ENCODE data around the gene ZNF594.
"Not testable (repeated sequence)": the region's sequence is repeated elsewhere in the genome, so short reads cannot be mapped to it uniquely, and the experiment has no call there.

The ZNF594 gene

DNA sequence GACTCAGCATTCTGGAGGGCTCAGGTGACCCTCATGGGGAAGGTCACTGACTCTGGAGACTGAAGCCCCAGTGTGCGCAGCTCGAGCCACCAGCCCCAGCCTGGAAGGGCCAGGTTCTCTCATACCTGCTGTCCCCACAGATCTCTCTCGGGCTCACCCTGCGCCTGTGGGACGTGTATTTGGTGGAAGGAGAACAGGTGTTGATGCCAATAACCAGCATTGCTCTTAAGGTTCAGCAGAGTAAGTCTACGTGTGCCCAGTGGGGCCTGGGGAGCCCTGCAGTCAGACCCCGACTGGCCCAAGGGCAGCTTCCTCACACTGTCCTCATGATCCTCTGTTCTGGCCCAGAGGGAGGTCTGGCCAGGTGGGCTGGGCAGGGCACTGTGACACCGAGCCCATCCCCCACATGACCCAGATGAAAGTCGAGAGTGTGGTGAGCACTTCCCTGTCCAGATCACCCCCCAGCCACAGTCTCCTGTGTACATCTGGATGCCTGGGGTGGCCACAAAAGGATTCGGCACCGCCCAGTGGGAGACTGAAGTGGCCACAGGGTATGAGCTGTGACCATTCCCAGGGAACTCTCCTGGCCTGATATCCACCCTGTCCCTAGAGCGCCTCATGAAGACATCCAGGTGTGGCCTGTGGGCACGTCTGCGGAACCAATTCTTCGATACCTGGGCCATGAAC is 54.0 kb downstream of the ZNF594 start:
- DNase-seq: not testable (repeated sequence)

DNA sequence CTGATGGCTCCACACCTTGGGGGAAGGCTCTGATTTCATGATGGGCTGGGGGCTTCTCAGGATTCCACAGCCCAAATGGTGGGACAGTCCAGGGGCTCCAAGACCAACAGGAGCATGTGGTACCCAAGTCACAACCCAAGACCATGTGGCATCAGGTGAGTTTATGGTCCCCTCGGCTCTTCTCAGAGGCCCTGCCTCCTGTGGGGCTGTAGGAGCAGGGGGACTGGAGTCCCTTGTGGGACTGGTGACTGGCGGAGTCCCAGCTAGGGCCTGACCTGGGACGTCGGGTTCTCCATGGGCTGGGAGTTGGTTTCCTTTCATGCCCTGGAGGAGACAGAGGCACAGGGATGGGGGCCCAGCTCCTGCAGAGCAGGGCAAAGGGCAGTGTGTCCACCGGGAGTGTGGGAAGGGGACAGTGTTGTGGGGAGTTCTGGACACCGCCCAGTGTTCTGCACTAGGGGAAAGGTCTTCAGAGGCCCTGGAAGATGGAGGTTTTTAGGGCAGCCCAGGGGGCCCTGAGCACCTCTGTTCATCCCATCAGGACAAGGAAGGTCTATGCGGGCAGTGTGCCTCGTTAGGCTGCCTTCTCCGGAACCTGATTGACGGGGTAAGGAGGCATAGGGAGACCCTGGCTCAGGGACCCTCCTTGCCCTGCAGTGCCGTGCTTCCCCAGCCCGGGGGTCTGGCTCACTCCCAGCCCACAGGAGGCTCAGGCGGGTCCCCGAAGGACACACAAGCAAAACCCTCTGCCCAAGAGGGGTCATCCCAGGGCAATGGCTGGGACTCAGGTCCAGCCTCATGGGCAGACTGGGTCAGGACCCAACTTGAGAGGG is 54.9 kb downstream of the ZNF594 start:
- not testable (repeated sequence) for DNase-seq

DNA sequence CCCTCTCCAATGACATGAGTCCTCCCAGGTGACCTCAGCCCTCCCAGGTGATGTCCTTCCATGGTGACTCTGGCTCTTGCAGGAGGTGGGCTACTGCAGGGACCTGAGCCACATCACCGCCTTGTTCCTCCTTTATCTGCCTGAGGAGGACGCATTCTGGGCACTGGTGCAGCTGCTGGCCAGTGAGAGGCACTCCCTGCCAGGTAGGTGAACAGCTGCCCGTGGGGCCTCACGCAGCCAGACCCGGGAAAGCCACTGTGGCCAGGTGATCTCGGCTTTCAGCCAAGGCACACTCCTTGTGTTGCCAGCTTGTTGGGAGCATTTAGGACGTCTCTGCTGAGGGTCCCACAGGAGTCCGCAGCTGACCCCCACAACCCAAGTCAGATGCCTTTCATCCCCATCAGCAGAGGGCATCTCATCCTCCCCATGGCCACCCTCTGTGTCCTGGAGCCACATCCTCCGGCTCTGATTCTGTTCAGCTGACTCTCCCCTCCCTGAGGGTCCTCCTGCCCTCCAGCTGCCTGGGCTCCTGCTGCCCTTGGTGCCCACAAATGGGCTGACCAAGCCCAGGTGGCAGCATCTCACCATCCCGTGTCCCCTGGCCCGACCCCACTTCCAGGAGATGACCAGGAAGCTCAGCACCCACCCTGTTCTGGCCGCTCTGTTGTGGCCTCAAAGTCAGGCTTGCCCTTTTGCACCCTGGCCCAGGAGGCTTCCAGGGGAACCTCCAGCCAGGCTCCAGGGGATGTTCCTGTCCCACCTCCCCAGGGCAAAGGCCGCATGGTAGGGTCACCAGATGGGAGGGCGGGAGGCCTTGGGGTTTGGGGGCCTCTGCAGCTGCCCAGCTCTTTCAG is 55.7 kb downstream of the ZNF594 start:
- no peak for DNase-seq

DNA sequence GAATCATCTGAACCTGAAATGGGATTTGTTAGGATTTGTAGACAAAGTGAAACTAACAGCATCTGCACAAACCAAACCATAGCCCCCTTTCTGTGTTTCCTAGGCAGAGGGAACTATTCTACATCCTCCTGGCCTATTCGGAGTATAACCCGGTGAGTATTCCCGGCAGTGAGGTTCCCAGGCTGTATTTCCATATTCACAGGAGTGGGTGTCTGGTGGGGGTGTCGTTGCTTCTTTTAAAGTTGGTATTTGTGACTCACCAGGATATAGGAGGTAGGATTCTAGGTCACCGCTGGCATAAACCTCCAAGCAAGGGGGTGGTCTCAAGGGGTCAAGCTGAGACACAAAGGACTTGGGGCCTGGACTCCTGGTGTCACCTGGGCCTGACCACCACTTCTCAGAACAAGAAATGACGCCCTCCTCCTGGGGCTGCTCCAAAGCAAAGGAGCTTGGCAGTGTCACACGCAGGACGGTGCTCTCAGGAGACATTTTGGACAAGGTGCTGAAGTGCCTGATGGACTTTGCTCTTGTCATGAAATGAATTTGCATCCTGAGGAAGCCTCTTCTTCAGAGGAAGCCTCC is 56.4 kb downstream of the ZNF594 start:
- DNase-seq: not testable (repeated sequence)

DNA sequence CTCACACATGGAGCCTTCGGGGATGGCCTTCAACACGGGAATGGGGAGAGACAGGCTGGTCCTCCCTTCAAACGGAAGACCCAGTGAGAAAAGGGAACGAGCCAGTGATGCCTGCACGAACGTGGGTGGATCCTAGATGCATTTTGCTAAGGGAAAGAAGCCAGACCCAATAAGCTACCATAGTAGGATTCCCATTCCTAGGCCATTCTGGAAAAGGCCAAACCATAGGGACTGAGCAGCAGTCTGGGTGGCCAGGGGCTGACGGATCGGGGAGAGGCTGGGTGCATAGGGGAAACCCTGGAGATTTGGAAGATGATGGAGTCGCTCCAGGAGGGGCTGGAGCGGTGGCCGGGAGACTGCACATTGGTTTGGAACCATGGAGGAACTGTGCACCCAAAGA is 57.1 kb downstream of the ZNF594 start:
- not testable (repeated sequence) for DNase-seq

DNA sequence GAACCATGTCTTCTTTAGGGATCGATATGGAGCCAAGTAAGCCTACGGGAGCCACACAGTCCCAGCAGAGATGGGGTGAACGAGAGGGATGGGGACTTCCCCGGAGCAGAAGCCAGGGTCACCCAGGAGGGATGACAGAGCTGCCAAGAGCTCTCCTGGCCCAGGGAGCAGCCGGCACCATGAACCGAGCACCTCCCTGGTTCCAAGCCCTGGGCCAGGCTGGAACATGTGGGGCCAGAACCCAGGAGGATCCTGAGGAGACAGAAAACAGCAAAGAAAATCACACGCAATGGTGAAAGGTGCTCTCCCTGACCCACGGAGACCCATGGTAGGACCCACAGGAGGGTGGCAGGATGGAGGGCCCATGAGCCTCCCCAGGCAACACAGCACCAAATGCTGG is 57.7 kb downstream of the ZNF594 start:
- not testable (repeated sequence) for DNase-seq

DNA sequence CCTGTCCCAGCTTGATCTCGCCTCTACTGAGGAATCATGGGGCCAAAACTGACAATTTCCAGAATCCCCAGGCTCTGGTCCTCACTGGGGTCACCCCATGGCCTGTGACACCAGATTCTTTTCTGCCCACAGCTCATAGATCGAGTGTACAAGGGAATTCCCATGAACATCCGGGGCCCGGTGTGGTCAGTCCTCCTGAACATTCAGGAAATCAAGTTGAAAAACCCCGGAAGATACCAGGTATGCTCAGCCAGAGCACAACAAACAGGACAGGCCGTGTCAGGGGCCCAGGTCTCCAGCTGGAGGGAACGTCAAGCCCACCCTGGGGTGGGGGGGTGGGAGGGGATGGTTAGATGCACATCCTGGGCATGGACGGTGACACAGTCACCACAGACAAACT is 58.4 kb downstream of the ZNF594 start:
- DNase-seq: no peak

DNA sequence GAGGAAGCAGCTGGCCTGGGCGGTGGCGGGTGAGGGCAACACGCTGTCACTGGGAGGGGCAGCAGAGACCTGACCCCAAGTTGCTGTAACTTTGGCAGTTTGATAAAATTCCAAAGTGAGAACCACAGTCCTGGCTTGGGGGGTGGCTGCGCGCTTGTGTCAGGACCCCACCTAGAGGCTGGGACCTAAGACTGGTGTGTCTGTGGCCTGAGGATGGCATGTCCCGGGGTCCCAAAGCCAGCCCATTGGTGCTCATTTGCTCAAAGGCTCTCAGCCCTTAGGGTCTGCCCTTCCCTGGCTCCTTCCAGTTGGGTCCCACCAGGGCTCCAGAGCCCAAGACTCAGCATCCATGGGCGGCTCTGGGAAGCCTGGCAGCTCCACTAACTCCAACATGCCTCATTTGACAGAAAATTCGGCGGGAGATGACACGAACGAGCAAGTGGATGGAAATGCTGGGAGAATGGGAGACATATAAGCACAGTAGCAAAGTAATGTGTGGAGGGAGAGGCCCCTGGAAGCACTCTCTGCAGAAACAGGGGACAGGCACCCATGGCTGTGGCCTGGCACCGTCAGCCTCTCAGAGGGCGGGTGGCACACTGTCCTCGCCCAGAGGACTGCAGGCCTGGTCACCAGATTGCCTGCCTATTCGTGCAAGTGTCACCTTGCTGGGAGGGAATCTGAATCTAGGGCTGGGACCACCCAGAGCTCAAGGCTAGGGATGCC is 59.0 kb downstream of the ZNF594 start:
- not testable (repeated sequence) for DNase-seq

DNA sequence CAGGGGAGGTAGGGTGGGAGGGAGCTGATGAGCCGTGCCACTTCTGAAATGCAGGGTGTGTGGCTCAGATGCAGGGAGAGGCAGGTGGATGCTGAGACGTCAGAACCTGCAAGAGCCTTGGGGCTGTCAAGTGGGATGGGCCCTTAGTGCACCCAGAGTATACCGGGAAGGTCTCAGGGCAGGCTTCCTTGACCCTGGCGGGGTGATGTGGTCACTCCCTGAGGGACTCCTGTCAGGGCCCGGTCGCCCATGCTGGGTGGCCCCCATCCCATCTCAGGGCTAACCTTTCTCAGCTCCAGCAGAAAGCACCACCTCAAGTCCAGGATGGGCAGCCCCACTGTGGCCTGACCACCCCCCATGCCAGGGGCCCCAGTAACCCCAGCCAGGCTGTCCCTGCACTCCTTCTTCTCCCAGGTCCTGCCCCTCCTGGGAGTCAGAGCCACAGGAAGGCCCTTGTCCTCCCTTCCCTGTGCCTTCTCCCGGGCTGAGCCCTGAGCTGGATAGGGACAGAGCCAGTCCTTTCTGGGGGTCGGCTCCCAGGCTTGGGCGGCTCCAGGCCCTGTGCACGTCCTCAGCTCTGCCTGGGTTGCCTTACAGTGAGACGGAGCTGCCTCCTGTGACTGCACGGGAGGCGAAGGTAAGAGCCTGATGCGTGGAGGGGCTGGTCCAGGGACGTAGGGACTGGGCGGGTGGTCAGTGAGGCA is 59.7 kb downstream of the ZNF594 start:
- not testable (repeated sequence) for DNase-seq

DNA sequence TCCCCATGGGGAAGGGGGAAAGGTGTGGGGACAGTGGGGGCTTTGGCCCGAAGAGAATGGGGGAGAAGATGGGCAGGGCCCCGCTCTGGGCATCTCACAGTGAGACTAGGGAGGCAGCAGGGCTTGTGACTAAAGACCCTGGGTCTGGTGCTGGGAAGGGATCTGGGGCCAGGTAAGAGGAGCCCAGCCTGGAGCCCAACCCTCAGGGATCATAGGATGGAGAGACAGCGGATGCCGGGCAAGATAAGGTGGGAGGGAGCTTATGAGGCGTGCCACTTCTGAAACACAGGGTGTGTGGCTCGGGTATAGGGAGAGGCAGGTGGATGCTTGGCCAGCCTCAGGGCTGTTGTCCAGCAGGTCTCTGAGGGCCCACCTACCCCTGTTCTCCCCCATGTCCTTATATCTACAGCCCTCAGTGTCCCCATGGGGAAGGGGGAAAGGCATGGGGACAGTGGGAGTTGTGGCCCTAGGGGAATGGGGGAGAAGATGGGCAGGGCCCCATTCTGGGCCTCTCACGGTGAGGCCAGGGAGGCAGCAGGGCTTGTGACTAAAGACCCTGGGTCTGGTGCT is 60.4 kb downstream of the ZNF594 start:
- DNase-seq: no peak

DNA sequence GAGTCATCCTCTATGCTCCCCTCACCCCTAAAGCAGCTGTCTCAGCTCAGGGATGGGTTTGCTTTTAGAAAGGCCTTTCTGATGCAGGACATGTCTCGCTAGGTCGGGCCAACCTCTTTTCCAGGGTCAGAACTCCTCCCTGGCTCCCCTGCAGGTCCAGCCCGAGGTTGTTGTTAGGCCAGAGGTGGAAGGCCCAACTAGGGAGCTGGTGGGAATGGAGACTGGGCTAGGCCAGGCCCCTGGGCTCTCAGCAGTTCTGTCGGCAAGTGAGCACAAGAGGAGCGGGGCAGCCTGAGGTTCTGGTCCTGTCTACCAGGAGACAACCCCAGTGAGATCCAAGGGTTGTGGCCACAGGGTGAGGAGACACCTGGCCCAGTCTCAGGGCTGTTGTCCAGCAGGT is 61.0 kb downstream of the ZNF594 start:
- not testable (repeated sequence) for DNase-seq

DNA sequence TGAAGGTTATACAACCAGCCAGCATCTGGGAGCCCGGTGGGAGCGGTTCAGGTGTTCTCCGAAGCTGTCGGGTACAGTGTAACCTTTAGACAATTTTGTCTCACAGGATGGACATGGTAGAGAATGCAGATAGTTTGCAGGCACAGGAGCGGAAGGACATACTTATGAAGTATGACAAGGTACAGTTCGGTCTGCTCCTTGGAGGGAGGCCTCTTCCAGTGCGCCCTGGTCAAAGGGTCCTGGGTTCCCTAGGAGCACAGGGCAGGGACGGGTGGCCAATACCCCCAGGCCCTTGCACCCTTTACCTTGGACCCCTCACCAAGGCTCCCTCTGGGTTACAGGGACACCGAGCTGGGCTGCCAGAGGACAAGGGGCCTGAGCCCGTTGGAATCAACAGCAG is 61.4 kb downstream of the ZNF594 start:
- not testable (repeated sequence) for DNase-seq

DNA sequence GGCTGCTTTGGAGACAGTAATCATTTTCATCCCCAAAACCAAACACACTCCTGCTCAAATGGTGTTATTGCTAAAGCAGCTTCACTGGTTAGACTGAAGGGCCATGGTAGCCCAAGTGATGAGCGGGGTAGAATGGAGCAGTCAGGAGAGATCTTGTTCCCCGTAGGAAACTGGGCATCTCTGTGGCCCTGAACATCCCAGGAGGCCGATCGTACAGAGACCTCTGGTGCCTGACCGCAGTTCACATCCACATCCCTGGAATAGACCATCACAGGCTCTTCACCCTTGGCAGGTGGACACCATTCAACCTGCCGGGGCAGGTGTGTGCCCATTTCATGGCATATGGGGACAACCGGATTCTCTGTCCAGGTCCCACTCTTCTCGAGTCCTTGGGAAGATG is 61.9 kb downstream of the ZNF594 start:
- DNase-seq: not testable (repeated sequence)

Data from amygdala (tissue), 56 donors.